GM12891 (cell line): ENCODE data around the gene POLR1F. TPM values are rescaled to one million over a fixed set of nuclear protein-coding genes. Genes with fewer than 3 reads are reported as not detected.

Experiments used
- DNase-seq: peaks from one replicate; pipeline ENCODE4 v3.0.0; 2011; ENCODE audit warnings: low spot score; ENCODE audit not compliant: insufficient read length
- FAIRE-seq: peaks from 2 replicates; lab custom pipeline; 2011; peaks lifted over from hg19 to GRCh38; lab: Jason Lieb, UNC
- PAX5 ChIP-seq: IDR thresholded peaks from 2 replicates; pipeline ENCODE4 v1.6.1; 2011; ENCODE audit warnings: low read length, moderate library complexity, mild to moderate bottlenecking; ENCODE audit not compliant: insufficient read depth, severe bottlenecking
- POLR2A ChIP-seq: IDR thresholded peaks from 2 replicates; pipeline ENCODE4 v1.6.1; 2011; ENCODE audit warnings: low read depth, low read length, control low read depth
- POLR2AphosphoS5 ChIP-seq: IDR thresholded peaks from 2 replicates; pipeline ENCODE4 v1.6.1; 2011; ENCODE audit warnings: low read depth, low read length, control low read depth
- POU2F2 ChIP-seq: IDR thresholded peaks from 2 replicates; pipeline ENCODE4 v1.6.1; 2011; ENCODE audit warnings: low read depth, mild to moderate bottlenecking, control low read depth, low read length, moderate library complexity
- SPI1 ChIP-seq: IDR thresholded peaks from 2 replicates; pipeline ENCODE4 v1.6.1; 2011; ENCODE audit warnings: low read depth, low read length, control low read depth
- TAF1 ChIP-seq: IDR thresholded peaks from 2 replicates; pipeline ENCODE4 v1.6.1; 2011; ENCODE audit warnings: low read depth, low read length, control low read depth
- polyA plus RNA-seq: library from polyadenylated mRNA; unstranded; fragments of >200 nt; gene quantifications from one replicate; pipeline ENCODE4 v1.2.1, GENCODE V29; 2012; ENCODE audit warnings: low read depth, missing spikeins, inconsistent platforms; ENCODE audit not compliant: missing spikeins

Gene POLR1F
- polyA plus RNA-seq = 10.8 TPM

GRCh38 chr7:19708397-19709248 is at the start of gene POLR1F:
Gene POLR1F (minus strand): TSS chr7:19709037. CDS start chr7:19709016, 21 bp downstream.
- FAIRE-seq = peak; percentile 99
- TF ChIP-seq SPI1 = no peak
- peak; percentile 94 for TF ChIP-seq POLR2AphosphoS5
- TF ChIP-seq POU2F2 = peak; percentile 62; the same call in 1 of the 2 replicates
- peak; percentile 98 for TF ChIP-seq POLR2A
- peak; percentile 95 for TF ChIP-seq TAF1
- TF ChIP-seq PAX5 = peak; percentile 59
- DNase-seq = peak; percentile 48

GRCh38 chr7:19754521-19755116 is 45.8 kb upstream of the POLR1F start:
- FAIRE-seq (no peak), DNase-seq (no peak)
- TF ChIP-seq TAF1 (no peak), POLR2A (no peak), POU2F2 (no peak), PAX5 (no peak)

GRCh38 chr7:19752020-19752419 is 43.2 kb upstream of the POLR1F start:
- DNase-seq (no peak), FAIRE-seq (no peak)
- no peak for TF ChIP-seq SPI1
- no peak for TF ChIP-seq POLR2AphosphoS5
- no peak for TF ChIP-seq POLR2A

- no peak for TF ChIP-seq POLR2AphosphoS5
- TF ChIP-seq POLR2A = no peak
- no peak for TF ChIP-seq PAX5
- no peak for TF ChIP-seq TAF1
- no peak for TF ChIP-seq SPI1
- no peak for TF ChIP-seq POU2F2
- FAIRE-seq = no peak
- no peak for DNase-seq
These were observed 40.8 kb upstream of the POLR1F start for GRCh38 chr7:19749658-19750057.

- no peak for DNase-seq
- no peak for FAIRE-seq
- no peak for TF ChIP-seq POU2F2
- TF ChIP-seq PAX5 = no peak
- TF ChIP-seq SPI1 = no peak
- no peak for TF ChIP-seq TAF1
- TF ChIP-seq POLR2AphosphoS5 = no peak
- no peak for TF ChIP-seq POLR2A
These were observed 39.0 kb upstream of the POLR1F start for GRCh38 chr7:19747740-19748339.

- no peak for FAIRE-seq
These were observed 35.2 kb upstream of the POLR1F start for GRCh38 chr7:19744075-19744474.

GRCh38 chr7:19728716-19729115 is 19.9 kb upstream of the POLR1F start:
- TF ChIP-seq POLR2AphosphoS5 (no peak), POU2F2 (no peak), SPI1 (no peak), TAF1 (no peak), POLR2A (no peak), PAX5 (no peak)
- FAIRE-seq (no peak), DNase-seq (no peak)

More at GRCh38 chr7:19744075-19744474, 35.2 kb upstream of the POLR1F start:
- TF ChIP-seq SPI1 (no peak), POLR2AphosphoS5 (no peak), POLR2A (no peak), TAF1 (no peak), POU2F2 (no peak), PAX5 (no peak)
- no peak for DNase-seq

- no peak for TF ChIP-seq PAX5
- no peak for TF ChIP-seq POLR2A
- TF ChIP-seq POLR2AphosphoS5 = no peak
- TF ChIP-seq TAF1 = no peak
- TF ChIP-seq SPI1 = no peak
- TF ChIP-seq POU2F2 = no peak
- FAIRE-seq = no peak
- DNase-seq = no peak
These were observed 16.9 kb upstream of the POLR1F start for GRCh38 chr7:19725770-19726169.

GRCh38 chr7:19715499-19715898 is 6.7 kb upstream of the POLR1F start:
- TF ChIP-seq PAX5 (no peak), TAF1 (no peak), POU2F2 (no peak), POLR2AphosphoS5 (no peak), SPI1 (no peak), POLR2A (no peak)
- DNase-seq = no peak
- FAIRE-seq = no peak

- DNase-seq (no peak), FAIRE-seq (no peak)
- TF ChIP-seq POLR2A (no peak), PAX5 (no peak)
These were observed 4.8 kb upstream of the POLR1F start for GRCh38 chr7:19713676-19714075.
